Left lobe of liver (tissue), 2 donors: ENCODE data around the gene WFDC1. TPM values are rescaled to one million over a fixed set of nuclear protein-coding genes. Genes with fewer than 3 reads are reported as not detected.
"Not testable (repeated sequence)": the region's sequence is repeated elsewhere in the genome, so short reads cannot be mapped to it uniquely, and the experiment has no call there.

Experiments
- ATAC-seq: fragments of 200-7000 bp; cut with Tn5 transposase; one replicate; pipeline ENCODE4 v1.9.1; 2020; ENCODE audit warnings: mild to moderate bottlenecking, moderate library complexity
- DNase-seq: peaks from one replicate; pipeline ENCODE4 v3.0.0-alpha.2; 2020; ENCODE audit warnings: low spot score
- total RNA-seq: library from RNA; stranded (reverse); gene quantifications from one replicate; pipeline ENCODE4 v1.2.1, GENCODE V29; 2021
- donor health status: DM: no; HTN: no; CAD: no; lungs with moderate emphysema.
- donor health status: DM: no; HTN: yes; CAD: no.

Gene WFDC1
- total RNA-seq, 1 donor from 2014 or later: 1.4 TPM

- DNase-seq: no peak
- no peak for ATAC-seq
These were observed 30.0 kb downstream of the WFDC1 start for GRCh38 chr16:84324434-84325262.

GRCh38 chr16:84326545-84326944 is 31.9 kb downstream of the WFDC1 start:
- DNase-seq: no peak
- no peak for ATAC-seq

- ATAC-seq (no peak), DNase-seq (no peak)
These were observed 33.3 kb downstream of the WFDC1 start for GRCh38 chr16:84327926-84328505.

GRCh38 chr16:84329016-84329415 is 34.3 kb downstream of the WFDC1 start:
- no peak for DNase-seq
- no peak for ATAC-seq

- DNase-seq (no peak), ATAC-seq (no peak)
These were observed 35.4 kb downstream of the WFDC1 start for GRCh38 chr16:84329843-84330684.

GRCh38 chr16:84330685-84331050 is 36.0 kb downstream of the WFDC1 start:
- no peak for DNase-seq

GRCh38 chr16:84331998-84332780 is 37.5 kb downstream of the WFDC1 start:
- DNase-seq (no peak), ATAC-seq (no peak)

More at GRCh38 chr16:84330685-84331050, 36.0 kb downstream of the WFDC1 start:
- no peak for ATAC-seq

GRCh38 chr16:84332975-84333684 is 38.5 kb downstream of the WFDC1 start:
- ATAC-seq (no peak), DNase-seq (no peak)

GRCh38 chr16:84334058-84334457 is 39.4 kb downstream of the WFDC1 start:
- ATAC-seq: peak; percentile 64
- no peak for DNase-seq

- DNase-seq (no peak), ATAC-seq (no peak)
These were observed 39.8 kb downstream of the WFDC1 start for GRCh38 chr16:84334482-84334881.

- not testable (repeated sequence) for ATAC-seq, DNase-seq
These were observed 42.6 kb downstream of the WFDC1 start for GRCh38 chr16:84337236-84337635.

- ATAC-seq: no peak
- DNase-seq: no peak
These were observed 44.6 kb downstream of the WFDC1 start for GRCh38 chr16:84339311-84339710.

- no peak for ATAC-seq
- no peak for DNase-seq
These were observed 45.1 kb downstream of the WFDC1 start for GRCh38 chr16:84339766-84340165.

GRCh38 chr16:84340325-84341040 is 45.8 kb downstream of the WFDC1 start:
- no peak for DNase-seq
- no peak for ATAC-seq

GRCh38 chr16:84341528-84342295 is 47.0 kb downstream of the WFDC1 start:
- ATAC-seq: no peak
- no peak for DNase-seq

- DNase-seq, ATAC-seq: not testable (repeated sequence)
These were observed 49.1 kb downstream of the WFDC1 start for GRCh38 chr16:84343800-84344199.

GRCh38 chr16:84344781-84345180 is 50.1 kb downstream of the WFDC1 start:
- ATAC-seq (no peak), DNase-seq (no peak)

GRCh38 chr16:84347161-84347560 is 52.5 kb downstream of the WFDC1 start:
- ATAC-seq: no peak
- DNase-seq: no peak
